GM23248 (cell line): ENCODE data around the gene PRSS1. TPM values are rescaled to one million over a fixed set of nuclear protein-coding genes. Genes with fewer than 3 reads are reported as not detected.
"Not testable (repeated sequence)": the region's sequence is repeated elsewhere in the genome, so short reads cannot be mapped to it uniquely, and the experiment has no call there.

Experiments used
- DNase-seq: peaks from one replicate; pipeline ENCODE4 v3.0.0-alpha.2; 2015
- H2AFZ ChIP-seq: fragments of 200-600 bp; sonication (generic); 2 replicates; pipeline ENCODE4 v1.6.1; 2016; ENCODE audit warnings: antibody characterized with exemption
- H3F3A ChIP-seq: fragments of 200-600 bp; sonication (generic); 2 replicates; pipeline ENCODE4 v1.6.1; 2016; ENCODE audit warnings: mild to moderate bottlenecking, antibody characterized with exemption, mixed run types; ENCODE audit not compliant: insufficient read depth
- H3K27ac ChIP-seq: fragments of 200-600 bp; sonication (generic); 2 replicates; pipeline ENCODE4 v1.5.1; 2016; ENCODE audit warnings: mild to moderate bottlenecking
- H3K27me3 ChIP-seq: fragments of 200-600 bp; sonication (generic); replicated peaks from 2 replicates; pipeline ENCODE4 v1.6.1; 2016; ENCODE audit warnings: mild to moderate bottlenecking; ENCODE audit not compliant: insufficient read depth
- H3K36me3 ChIP-seq: fragments of 200-600 bp; sonication (generic); 2 replicates; pipeline ENCODE4 v1.6.1; 2016; ENCODE audit warnings: low read depth, mild to moderate bottlenecking
- H3K4me1 ChIP-seq: fragments of 200-600 bp; sonication (generic); 2 replicates; pipeline ENCODE4 v1.6.1; 2016; ENCODE audit warnings: mild to moderate bottlenecking; ENCODE audit not compliant: insufficient read depth
- H3K4me2 ChIP-seq: fragments of 200-600 bp; sonication (generic); one replicate; pipeline ENCODE4 v1.6.1; 2016; ENCODE audit warnings: mild to moderate bottlenecking; ENCODE audit not compliant: unreplicated experiment
- H3K4me3 ChIP-seq: fragments of 200-600 bp; sonication (generic); 2 replicates; pipeline ENCODE4 v1.5.1; 2016; ENCODE audit warnings: mild to moderate bottlenecking
- H3K79me2 ChIP-seq: fragments of 200-600 bp; sonication (generic); 2 replicates; pipeline ENCODE4 v1.6.1; 2016; ENCODE audit warnings: mild to moderate bottlenecking; ENCODE audit not compliant: insufficient read depth
- H3K9ac ChIP-seq: fragments of 200-600 bp; sonication (generic); 2 replicates; pipeline ENCODE4 v1.6.1; 2016; ENCODE audit warnings: mild to moderate bottlenecking
- H3K9me2 ChIP-seq: fragments of 200-600 bp; sonication (generic); 2 replicates; pipeline ENCODE4 v1.6.1; 2016; ENCODE audit warnings: mixed run types, mild to moderate bottlenecking, moderate library complexity; ENCODE audit not compliant: insufficient read depth
- H3K9me3 ChIP-seq: fragments of 200-600 bp; sonication (generic); one replicate; pipeline ENCODE4 v1.6.1; 2017; ENCODE audit warnings: low read depth
- H4K20me1 ChIP-seq: fragments of 200-600 bp; sonication (generic); 2 replicates; pipeline ENCODE4 v1.6.0; 2016; ENCODE audit not compliant: insufficient read depth
- EZH2 ChIP-seq: fragments of 200-600 bp; sonication (generic); IDR thresholded peaks from 2 replicates; pipeline ENCODE4 v1.6.1; 2018; ENCODE audit warnings: antibody characterized with exemption, mild to moderate bottlenecking; ENCODE audit not compliant: insufficient read depth, poor library complexity, severe bottlenecking
- EZH2phosphoT487 ChIP-seq: fragments of 200-600 bp; sonication (generic); IDR thresholded peaks from 2 replicates; pipeline ENCODE4 v1.6.1; 2018; ENCODE audit warnings: antibody characterized with exemption, moderate library complexity, mild to moderate bottlenecking, low read depth; ENCODE audit not compliant: insufficient read depth
- WGBS, 2 experiments: methylation state at CpG; one replicate each; pipeline ENCODE4 v1.1.6; 2015 to 2017; ENCODE audit warnings: low lambda C conversion rate in 2 of 2, low coverage in 1 of 2; ENCODE audit errors: missing lambda C conversion rate in 2 of 2; 5-methylcytosine and 5-hydroxymethylcytosine counted together
- in situ Hi-C: fragments of 300-500 bp; cut with MboI; formaldehyde crosslinking; loops from 2 replicates; pipeline ENCODE4 v1.15.0; 2020
- polyA plus RNA-seq: library from polyadenylated mRNA; unstranded; fragments of >200 nt; fragmentation: Nextera tagmentation; extraction: Ambion mirVana; gene quantifications from 2 replicates; pipeline ENCODE4 v1.2.1, GENCODE V29; 2016
- total RNA-seq: library from RNA; depleted of rRNA; stranded (reverse); fragments of >200 nt; shearing (Covaris generic); gene quantifications from 2 replicates; pipeline ENCODE4 v1.2.3, GENCODE V29; 2014; rRNA removed

Gene PRSS1
- total RNA-seq (not detected in 2 replicates), polyA plus RNA-seq (not detected in 2 replicates)

GRCh38 chr7:142749218-142749993 lies at the start of gene PRSS1:
PRSS1 (plus strand) TSS chr7:142749472; CDS start chr7:142749485, 13 bp downstream.
- no peaks in the 10 kb centered on the region for H4K20me1 ChIP-seq
- 37 to 43% methylated on average over 11 of the region's 11 CpGs for WGBS, 2 experiments
- DNase-seq = no peak
- H3K9me2 ChIP-seq = no peaks in the 10 kb centered on the region
- no peak within 1 kb of the TSS for H3K4me3 ChIP-seq
- no peaks in the 10 kb centered on the region for H3F3A ChIP-seq
- H3K9ac ChIP-seq = no peak within 1 kb of the TSS
- H3K36me3 ChIP-seq = no peaks in the 10 kb centered on the region
- H3K27ac ChIP-seq = no peak within 1 kb of the TSS
- no peak for TF ChIP-seq EZH2
- no peak for TF ChIP-seq EZH2phosphoT487
- in situ Hi-C loops = no loop called here
- no peak within 1 kb of the TSS for H3K4me2 ChIP-seq
- no peaks in the 10 kb centered on the region for H3K9me3 ChIP-seq
- no peaks in the 10 kb centered on the region for H3K27me3 ChIP-seq
- H3K4me1 ChIP-seq = no peaks in the 10 kb centered on the region
- no peaks in the 10 kb centered on the region for H3K79me2 ChIP-seq
- H2AFZ ChIP-seq = no peak within 1 kb of the TSS

- H3K9ac ChIP-seq, H3K9me2 ChIP-seq, H4K20me1 ChIP-seq, H3F3A ChIP-seq, H3K4me2 ChIP-seq, in situ Hi-C loops, H3K79me2 ChIP-seq, H3K4me1 ChIP-seq, DNase-seq, H2AFZ ChIP-seq, H3K4me3 ChIP-seq, H3K27ac ChIP-seq, H3K9me3 ChIP-seq, H3K36me3 ChIP-seq, H3K27me3 ChIP-seq: not testable (repeated sequence)
- 0% methylated on average over 1 of the region's 1 CpG for WGBS, 2 experiments
Observed at GRCh38 chr7:142700935-142701334, 48.3 kb upstream of the PRSS1 start.

GRCh38 chr7:142703655-142704305 lies 45.5 kb upstream of the PRSS1 start:
- H3K9me3 ChIP-seq = no peaks in the 10 kb centered on the region
- H2AFZ ChIP-seq = no peak overlapping the region
- WGBS, 2 experiments = 34 to 39% methylated on average over 9 of the region's 9 CpGs
- H3K36me3 ChIP-seq = no peaks in the 10 kb centered on the region
- no peaks in the 10 kb centered on the region for H3K79me2 ChIP-seq
- no peak overlapping the region for H3K4me3 ChIP-seq
- H3K9ac ChIP-seq = no peak overlapping the region
- H3K4me2 ChIP-seq = no peak overlapping the region
- no peak overlapping the region for H3K27ac ChIP-seq
- in situ Hi-C loops = no loop called here
- TF ChIP-seq EZH2 = no peak
- no peak for TF ChIP-seq EZH2phosphoT487
- no peaks in the 10 kb centered on the region for H3K4me1 ChIP-seq
- no peak for DNase-seq
- no peaks in the 10 kb centered on the region for H3K9me2 ChIP-seq
- H3K27me3 ChIP-seq = no peaks in the 10 kb centered on the region
- no peaks in the 10 kb centered on the region for H3F3A ChIP-seq
- H4K20me1 ChIP-seq = no peaks in the 10 kb centered on the region

GRCh38 chr7:142708726-142709125 lies 40.5 kb upstream of the PRSS1 start:
- H3K4me1 ChIP-seq, DNase-seq, H3K4me3 ChIP-seq, H3K27me3 ChIP-seq, H3F3A ChIP-seq, H3K4me2 ChIP-seq, H3K27ac ChIP-seq, H3K9ac ChIP-seq, H3K79me2 ChIP-seq, H3K9me2 ChIP-seq, H3K9me3 ChIP-seq, H2AFZ ChIP-seq, in situ Hi-C loops, H3K36me3 ChIP-seq, H4K20me1 ChIP-seq: not testable (repeated sequence)
